Measurements from ENCODE around the gene COL8A1.

GRCh38 chr3:99635348-99635747 lies 3.0 kb upstream of the COL8A1 start:
- TF ChIP-seq POLR2A (conservative IDR thresholded peaks at IDR 0.05), result no peak
- TF ChIP-seq ZNF639 (CRISPR knock-in tag; conservative IDR thresholded peaks at IDR 0.05 in 1 of 2, IDR thresholded peaks at IDR 0.05 in 1 of 2), result no peak
- TF ChIP-seq TAF7 (tag; IDR thresholded peaks at IDR 0.05), result no peak
- TF ChIP-seq ZNF75A (CRISPR knock-in tag; IDR thresholded peaks at IDR 0.05), result no peak
